Measurements from ENCODE around the gene KLHL2. TPM values are rescaled to one million over a fixed set of nuclear protein-coding genes. Genes with fewer than 3 reads are reported as not detected.
A peak's percentile ranks its signal among the peaks of the same experiment; 100 is the strongest.

Gene KLHL2
- total and polyA plus RNA-seq, 2 of the 13 experiments (the other 11 are each of a cell fraction or from before 2014, with no cell fraction given) = 9.2 to 17.6 TPM

GRCh38 chr4:165301833-165302232, 94.5 kb downstream of the KLHL2 start:
- POLR2A ChIA-PET = no interaction called here
- H4K20me1 ChIP-seq (ENCODE audit: insufficient read depth, low read length) = no peaks in the 10 kb centered on the region
- no peaks in the 10 kb centered on the region for H3K79me2 ChIP-seq (ENCODE audit: insufficient read depth, low read length)
- 81% methylated on average over 1 of the region's 1 CpG for WGBS (ENCODE audit: low lambda C conversion rate)
- intact Hi-C loops (cut with micrococcal nuclease; ENCODE audit: unreplicated experiment) (no loop called here), in situ Hi-C loops (cut with HindIII; ENCODE audit: extremely low pct_ligation_motif_present, low pct_unique_long_range_greater_than_20kb) (no loop called here)
- CTCF ChIA-PET (ENCODE audit: low intra/inter-chr PET ratio, low total read pairs) = no interaction called here
- H3K9me3 ChIP-seq (ENCODE audit: low read length) = no peaks in the 10 kb centered on the region
- H3K36me3 ChIP-seq (replicated peaks in 1 of 2; ENCODE audit: control insufficient read depth in 1 of 2, insufficient read depth in 2 of 2, low read length in 2 of 2) = peaks cover 2 to 9% of the 10 kb centered on the region in 2 experiments; a peak in 3 of 5 replicates
- H3K9ac ChIP-seq (ENCODE audit: insufficient read depth, low read depth, low read length) = no peak overlapping the region
- H3K4me3 ChIP-seq (replicated peaks in 1 of 3; ENCODE audit: insufficient read depth in 1 of 3, low read depth in 2 of 3, low read length in 3 of 3) = no peak overlapping the region
- no peak for DNase-seq (ENCODE audit: low spot score)
- H3K4me2 ChIP-seq (ENCODE audit: low read depth, low read length) = peak overlapping the region; percentile 29; the same call in 1 of the 2 replicates
- BruUV-seq (replicated peaks) = no TSS peak
- peaks cover 6% of the 10 kb centered on the region; the same call in 1 of the 2 replicates for H3K4me1 ChIP-seq (ENCODE audit: insufficient read depth, low read length)
- peak; percentile 37 for FAIRE-seq
- no peaks in the 10 kb centered on the region for H3K27me3 ChIP-seq (ENCODE audit: control insufficient read depth in 1 of 2, insufficient read depth in 2 of 2, low read length in 2 of 2)
- no peak for ATAC-seq
- H2AFZ ChIP-seq (ENCODE audit: low read length) = peak overlapping the region; percentile 7
- H3K27ac ChIP-seq (ENCODE audit: extremely low read length, insufficient read depth, low read length) = no peak overlapping the region
- no peak for TF ChIP-seq DDIT3 (CRISPR knock-in tag; IDR thresholded peaks at IDR 0.05)
- TF ChIP-seq SETDB1 (CRISPR knock-in tag; IDR thresholded peaks at IDR 0.05; ENCODE audit: borderline replicate concordance) = no peak
- TF ChIP-seq FOXA3 (CRISPR knock-in tag; IDR thresholded peaks at IDR 0.05) = peak; percentile 18; the same call in 1 of the 2 replicates

GRCh38 chr4:165302658-165303057, 95.3 kb downstream of the KLHL2 start:
- intact Hi-C loops (cut with micrococcal nuclease; ENCODE audit: unreplicated experiment) = no loop called here
- no peak overlapping the region for H3K9ac ChIP-seq (ENCODE audit: insufficient read depth, low read depth, low read length)
- DNase-seq (ENCODE audit: low spot score) (no peak), ATAC-seq (no peak), FAIRE-seq (no peak)
- H2AFZ ChIP-seq (ENCODE audit: low read length) = no peak overlapping the region
- no peaks in the 10 kb centered on the region for H3K79me2 ChIP-seq (ENCODE audit: insufficient read depth, low read length)
- H3K4me2 ChIP-seq (ENCODE audit: low read depth, low read length) = no peak overlapping the region
- 97% methylated on average over 1 of the region's 1 CpG for whole genome bisulfite sequencing (ENCODE audit: low lambda C conversion rate)
- peaks cover 2 to 4% of the 10 kb centered on the region in 2 experiments; a peak in 3 of 5 replicates for H3K36me3 ChIP-seq (replicated peaks in 1 of 2; ENCODE audit: control insufficient read depth in 1 of 2, insufficient read depth in 2 of 2, low read length in 2 of 2)
- no peaks in the 10 kb centered on the region for H3K27me3 ChIP-seq (ENCODE audit: control insufficient read depth in 1 of 2, insufficient read depth in 2 of 2, low read length in 2 of 2)
- no peaks in the 10 kb centered on the region for H3K9me3 ChIP-seq (ENCODE audit: low read length)
- POLR2A ChIA-PET = no interaction called here
- no TSS peak for BruUV-seq (replicated peaks)
- CTCF ChIA-PET (ENCODE audit: low intra/inter-chr PET ratio, low total read pairs) = no interaction called here
- in situ Hi-C loops (cut with HindIII; ENCODE audit: extremely low pct_ligation_motif_present, low pct_unique_long_range_greater_than_20kb) = no loop called here
- no peak overlapping the region for H3K4me3 ChIP-seq (replicated peaks in 1 of 3; ENCODE audit: insufficient read depth in 1 of 3, low read depth in 2 of 3, low read length in 3 of 3)
- no peaks in the 10 kb centered on the region for H4K20me1 ChIP-seq (ENCODE audit: insufficient read depth, low read length)
- H3K4me1 ChIP-seq (ENCODE audit: insufficient read depth, low read length) = peaks cover 6% of the 10 kb centered on the region; the same call in 1 of the 2 replicates
- H3K27ac ChIP-seq (ENCODE audit: extremely low read length, insufficient read depth, low read length) = no peak overlapping the region
- TF ChIP-seq NFE2 (CRISPR knock-in tag; IDR thresholded peaks at IDR 0.05) (no peak), CENPBD1 (CRISPR knock-in tag; IDR thresholded peaks at IDR 0.05; ENCODE audit: borderline replicate concordance, low read depth) (no peak), YEATS2 (CRISPR knock-in tag; IDR thresholded peaks at IDR 0.05; ENCODE audit: borderline replicate concordance) (no peak), MED1 (CRISPR knock-in tag; IDR thresholded peaks at IDR 0.05) (no peak), BCL3 (CRISPR knock-in tag; IDR thresholded peaks at IDR 0.05) (no peak), SNAPC4 (CRISPR knock-in tag; IDR thresholded peaks at IDR 0.05) (no peak), MATR3 (CRISPR knock-in tag; IDR thresholded peaks at IDR 0.05) (no peak), ZKSCAN8 (CRISPR knock-in tag; IDR thresholded peaks at IDR 0.05; ENCODE audit: borderline replicate concordance) (no peak), ZNF160 (CRISPR knock-in tag; IDR thresholded peaks at IDR 0.05) (no peak)
